Testis (tissue), 2 donors: ENCODE data around the gene KIF25.

Source experiments
- POLR2A ChIP-seq: fragments of 450-650 bp; IDR thresholded peaks from one replicate; pipeline ENCODE4 v1.6.1; 2017; ENCODE audit warnings: antibody characterized with exemption, mild to moderate bottlenecking, moderate library complexity
- TF ChIP-seq, protein P1 (sequence below), 3 experiments: fragments of 450-650 bp in 2 of 3; fragments of 200-600 bp in 1 of 3; sonication (generic) in 1 of 3; IDR thresholded peaks; one replicate each; pipeline ENCODE4 v1.5.1; 2016 to 2019; ENCODE audit warnings: antibody characterized with exemption in 3 of 3, mild to moderate bottlenecking in 2 of 3, moderate library complexity in 1 of 3

DNA sequence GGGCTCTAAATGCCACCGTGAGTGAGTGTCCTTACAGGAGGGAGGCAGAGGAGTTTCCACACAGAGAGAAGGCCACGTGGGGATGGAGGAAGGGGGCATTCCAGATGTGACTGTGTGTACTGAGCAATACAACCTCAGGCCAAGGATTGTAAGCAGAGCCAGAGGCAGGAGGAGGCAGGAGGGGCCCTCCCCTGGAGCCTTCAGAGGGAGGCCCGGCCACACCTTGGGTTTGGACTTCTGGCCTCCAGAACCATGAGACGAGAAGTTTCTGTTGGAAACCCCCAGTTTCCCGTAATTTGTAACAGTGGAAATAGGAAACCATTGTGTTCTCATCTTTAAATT, 9.3 kb upstream of the KIF25 start:
- TF ChIP-seq, protein P1, sequence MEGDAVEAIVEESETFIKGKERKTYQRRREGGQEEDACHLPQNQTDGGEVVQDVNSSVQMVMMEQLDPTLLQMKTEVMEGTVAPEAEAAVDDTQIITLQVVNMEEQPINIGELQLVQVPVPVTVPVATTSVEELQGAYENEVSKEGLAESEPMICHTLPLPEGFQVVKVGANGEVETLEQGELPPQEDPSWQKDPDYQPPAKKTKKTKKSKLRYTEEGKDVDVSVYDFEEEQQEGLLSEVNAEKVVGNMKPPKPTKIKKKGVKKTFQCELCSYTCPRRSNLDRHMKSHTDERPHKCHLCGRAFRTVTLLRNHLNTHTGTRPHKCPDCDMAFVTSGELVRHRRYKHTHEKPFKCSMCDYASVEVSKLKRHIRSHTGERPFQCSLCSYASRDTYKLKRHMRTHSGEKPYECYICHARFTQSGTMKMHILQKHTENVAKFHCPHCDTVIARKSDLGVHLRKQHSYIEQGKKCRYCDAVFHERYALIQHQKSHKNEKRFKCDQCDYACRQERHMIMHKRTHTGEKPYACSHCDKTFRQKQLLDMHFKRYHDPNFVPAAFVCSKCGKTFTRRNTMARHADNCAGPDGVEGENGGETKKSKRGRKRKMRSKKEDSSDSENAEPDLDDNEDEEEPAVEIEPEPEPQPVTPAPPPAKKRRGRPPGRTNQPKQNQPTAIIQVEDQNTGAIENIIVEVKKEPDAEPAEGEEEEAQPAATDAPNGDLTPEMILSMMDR (IDR thresholded peaks at IDR 0.05): no peak
- no peak for TF ChIP-seq POLR2A
